NCI-H2081 (cell line): ENCODE results near the gene NNT.
"Not testable (repeated sequence)": the region's sequence is repeated elsewhere in the genome, so short reads cannot be mapped to it uniquely, and the experiment has no call there.

Experiments
- DNase-seq, 2 experiments: peaks; one replicate each; lab custom pipeline; 2025; lab: John Stamatoyannopoulos, UW

Gene NNT

DNA sequence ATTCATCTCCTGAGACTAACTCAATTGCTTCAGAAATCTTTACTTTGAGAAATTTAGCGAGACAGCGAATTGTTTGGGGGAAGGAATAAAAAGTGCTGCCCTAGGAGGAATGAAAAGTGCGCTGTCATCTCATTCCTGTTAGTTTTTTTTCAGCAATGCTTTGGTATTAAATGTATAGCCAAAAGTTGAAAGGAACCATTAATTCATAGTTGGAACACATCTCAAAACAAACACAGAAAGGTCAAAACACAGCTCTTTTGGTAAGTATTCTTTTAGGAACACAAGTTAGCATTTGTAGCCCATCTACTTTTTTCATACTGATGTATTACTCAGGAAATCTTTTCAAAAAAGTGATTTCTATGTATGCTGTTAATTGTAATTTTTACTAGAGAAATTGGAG lies 109.1 kb downstream of the NNT start:
- no peak for DNase-seq

DNA sequence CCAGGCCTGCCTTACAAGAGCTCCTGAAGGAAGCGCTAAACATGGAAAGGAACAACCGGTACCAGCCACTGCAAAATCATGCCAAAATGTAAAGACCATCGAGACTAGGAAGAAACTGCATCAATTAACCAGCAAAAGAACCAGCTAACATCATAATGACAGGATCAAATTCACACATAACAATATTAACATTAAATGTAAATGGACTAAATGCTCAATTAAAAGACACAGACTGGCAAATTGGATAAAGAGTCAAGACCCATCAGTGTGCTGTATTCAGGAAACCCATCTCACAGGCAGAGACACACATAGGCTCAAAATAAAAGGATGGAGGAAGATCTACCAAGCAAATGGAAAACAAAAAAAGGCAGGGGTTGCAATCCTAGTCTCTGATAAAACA lies 116.8 kb downstream of the NNT start:
- DNase-seq, result not testable (repeated sequence)

DNA sequence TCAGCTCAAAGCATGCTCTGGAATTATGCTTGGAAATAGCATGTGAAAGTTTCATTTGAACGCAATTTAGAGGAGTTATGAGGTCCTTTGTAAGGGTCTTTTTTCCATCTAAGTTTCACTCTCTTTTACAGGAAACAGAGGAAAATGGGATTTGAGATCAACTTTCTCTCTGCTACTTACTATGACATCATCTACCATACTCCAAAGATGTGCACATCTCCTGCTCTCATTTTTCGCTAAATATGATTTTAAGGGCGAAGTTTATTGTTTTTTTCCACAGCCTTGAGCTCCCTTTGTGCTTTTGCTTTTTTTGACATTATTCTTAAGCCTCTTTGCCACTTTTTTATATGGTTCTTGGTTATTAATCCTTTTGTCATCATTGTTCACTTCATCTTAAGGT lies 125.6 kb downstream of the NNT start:
- DNase-seq, result no peak

GRCh38 chr5:43729846-43730478 lies 127.0 kb downstream of the NNT start:
- peak in 1 of 2 experiments; percentile 49 for DNase-seq

DNA sequence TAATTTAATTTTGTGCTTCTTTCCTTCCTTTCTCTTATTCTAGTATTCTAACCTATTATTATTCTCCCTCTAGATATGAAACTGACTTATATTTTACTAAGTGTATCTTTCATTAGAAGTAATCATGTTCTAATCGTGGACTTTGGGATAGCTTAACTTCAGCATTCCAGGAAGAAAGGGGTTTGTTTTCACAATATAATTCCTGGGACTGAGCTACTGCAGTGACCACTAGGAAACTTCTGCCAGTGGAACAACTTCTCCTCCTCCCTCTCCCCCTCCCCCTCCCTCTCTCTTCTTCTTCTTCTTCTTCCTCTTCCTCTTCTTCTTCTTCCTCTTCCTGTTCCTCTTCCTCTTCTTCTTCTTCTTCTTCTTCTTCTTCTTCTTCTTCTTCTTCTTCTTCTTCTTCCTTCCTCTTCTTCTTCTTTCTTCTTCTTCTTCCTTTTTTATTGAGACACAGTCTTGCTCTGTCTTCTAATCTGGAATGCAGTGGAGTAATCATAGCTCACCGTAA lies 127.9 kb downstream of the NNT start:
- no peak for DNase-seq

DNA sequence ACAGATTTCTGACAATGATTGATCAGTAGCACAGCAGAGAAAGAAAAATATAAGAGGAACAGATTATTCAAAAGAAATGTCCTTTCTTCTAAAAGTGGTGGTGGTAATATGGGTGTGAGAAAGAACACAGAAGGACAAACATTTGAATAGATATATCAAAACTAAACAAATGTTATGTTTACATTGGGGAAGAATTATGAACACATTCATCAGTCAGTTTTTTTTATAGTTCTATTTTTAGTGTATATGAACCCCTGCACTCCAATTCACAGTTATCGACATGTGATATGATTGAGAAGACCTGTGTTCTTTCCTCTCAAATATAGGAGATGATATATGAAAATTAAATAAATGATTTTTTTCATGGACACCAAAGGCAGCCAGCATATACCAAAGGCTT lies 128.6 kb downstream of the NNT start:
- DNase-seq, result no peak

DNA sequence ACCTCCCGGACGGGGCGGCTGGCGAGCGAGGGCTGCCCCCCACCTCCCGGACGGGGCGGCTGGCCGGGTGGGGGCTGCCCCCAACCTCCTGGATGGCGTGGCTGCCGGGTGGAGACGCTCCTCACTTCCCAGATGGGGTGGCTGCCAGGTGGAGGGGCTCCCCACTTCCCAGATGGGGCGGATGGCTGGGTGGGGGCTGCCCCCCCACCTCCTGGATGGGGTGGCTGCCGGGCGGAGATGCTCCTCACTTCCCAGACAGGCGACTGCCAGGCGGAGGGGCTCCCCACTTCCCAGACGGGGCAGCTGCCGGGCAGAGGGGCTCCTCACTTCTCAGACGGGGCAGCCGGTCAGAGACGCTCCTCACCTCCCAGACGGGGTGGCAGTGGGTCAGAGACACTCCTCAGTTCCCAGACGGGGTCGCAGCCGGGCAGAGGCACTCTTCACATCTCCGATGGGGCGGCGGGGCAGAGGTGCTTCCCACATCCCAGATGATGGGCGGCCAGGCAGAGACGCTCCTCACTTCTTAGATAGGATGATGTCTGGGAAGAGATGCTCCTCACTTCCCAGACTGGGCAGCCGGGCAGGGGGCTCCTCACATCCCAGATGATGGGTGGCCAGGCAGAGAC lies 143.1 kb downstream of the NNT start:
- not testable (repeated sequence) for DNase-seq

- DNase-seq, result no peak
Observed at GRCh38 chr5:43750809-43751208, 147.8 kb downstream of the NNT start.

DNA sequence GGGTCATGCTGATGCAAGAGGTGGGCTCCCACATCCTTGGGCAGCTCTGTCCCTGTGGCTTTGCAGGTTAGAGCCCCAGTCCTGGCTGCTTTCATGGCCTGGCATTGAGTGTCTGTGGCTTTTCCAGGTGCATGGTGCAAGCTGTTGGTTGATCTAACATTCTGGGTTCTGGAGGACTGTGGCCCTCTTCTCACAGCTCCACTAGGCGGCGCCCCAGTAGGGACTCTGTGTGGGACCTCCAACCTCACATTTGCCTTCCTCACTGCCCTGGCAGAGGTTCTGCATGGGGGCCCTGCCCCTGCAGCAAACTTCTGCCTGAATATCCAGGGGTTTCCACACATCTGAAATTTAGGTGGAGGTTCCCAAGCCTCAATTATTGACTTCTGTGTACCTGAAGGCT lies 150.1 kb downstream of the NNT start:
- no peak for DNase-seq
